K562 (cell line): ENCODE measurements around the gene HOXA4. TPM values are rescaled to one million over a fixed set of nuclear protein-coding genes. Genes with fewer than 3 reads are reported as not detected.

ENCODE experiments used
- ATAC-seq: fragments of 200-7000 bp; cut with Tn5 transposase; 3 replicates; pipeline ENCODE4 v1.9.1; 2020; ENCODE audit warnings: moderate library complexity
- BruUV-seq: library from RNA; stranded (reverse); fragments of 400-500 nt; replicated peaks from 2 replicates; lab custom pipeline; 2021; lab: Mats Ljungman, UMichigan
- CTCF ChIA-PET: fragments of 300-600 bp; formaldehyde crosslinking; extraction: SDS; loops from one replicate; lab custom pipeline; 2021; ENCODE audit warnings: low intra/inter-chr PET ratio; lab: Yijun Ruan, JAX
- POLR2A ChIA-PET: fragments of 300-600, 350-650 bp; sonication (Branson Sonifier 250); formaldehyde crosslinking; extraction: SDS; loops from one replicate; lab custom pipeline; 2021; ENCODE audit warnings: antibody characterized with exemption, inconsistent platforms; lab: Yijun Ruan, JAX
- DNase-seq, 4 experiments: peaks; one replicate each; pipeline versions ENCODE4 v3.0.0 to v3.0.0-alpha.2; 2011 to 2018; ENCODE audit warnings: low spot score in 3 of 4, mixed read lengths in 3 of 4; ENCODE audit errors: extremely low read depth in 1 of 4
- FAIRE-seq: peaks from 2 replicates; lab custom pipeline; 2011; peaks lifted over from hg19 to GRCh38; lab: Jason Lieb, UNC
- H2AFZ ChIP-seq: 2 replicates; pipeline ENCODE4 v1.6.0; 2011; ENCODE audit warnings: low read depth, low read length, control low read depth, inconsistent platforms
- H3K27ac ChIP-seq: fragments of 200-600 bp; 3 replicates; pipeline ENCODE4 v1.8.0; 2011; ENCODE audit warnings: low read depth, mild to moderate bottlenecking, control low read depth, inconsistent platforms, low read length, moderate library complexity, mixed read lengths; ENCODE audit errors: extremely low read depth
- H3K27me3 ChIP-seq, 2 experiments: fragments of 300-600 bp in 1 of 2; 2 replicates in 1 of 2; 3 replicates in 1 of 2; pipeline versions ENCODE4 v1.6.0 to v1.8.0; 2011; ENCODE audit warnings: inconsistent platforms in 2 of 2, low read length in 2 of 2, mild to moderate bottlenecking in 1 of 2, mixed read lengths in 1 of 2, moderate library complexity in 1 of 2; ENCODE audit not compliant: control insufficient read depth in 2 of 2, insufficient read depth in 2 of 2
- H3K36me3 ChIP-seq: fragments of 300-600 bp; 3 replicates; pipeline ENCODE4 v1.8.0; 2011; ENCODE audit warnings: mild to moderate bottlenecking, low read length, inconsistent platforms; ENCODE audit not compliant: control insufficient read depth, insufficient read depth
- H3K4me1 ChIP-seq, 2 experiments: fragments of 200-600 bp in 1 of 2; replicated peaks in 1 of 2; 2 replicates in 1 of 2; 3 replicates in 1 of 2; pipeline versions ENCODE4 v1.5.1 to v1.8.0; 2011; ENCODE audit warnings: inconsistent platforms in 2 of 2, low read length in 2 of 2, mild to moderate bottlenecking in 1 of 2, mixed read lengths in 1 of 2, moderate library complexity in 1 of 2; ENCODE audit not compliant: control insufficient read depth in 2 of 2, insufficient read depth in 2 of 2
- H3K4me2 ChIP-seq: 2 replicates; pipeline ENCODE4 v1.6.1; 2011; ENCODE audit warnings: low read length, control low read depth, inconsistent platforms, mixed read lengths; ENCODE audit not compliant: insufficient read depth
- H3K4me3 ChIP-seq: fragments of 200-600 bp; sonication (generic), shearing (Covaris generic); 2 replicates; pipeline ENCODE4 v1.5.1; 2016; ENCODE audit warnings: control low read depth, inconsistent platforms
- H3K79me2 ChIP-seq: fragments of 200-600 bp; 3 replicates; pipeline ENCODE4 v1.8.0; 2011; ENCODE audit warnings: low read length, inconsistent platforms; ENCODE audit not compliant: control insufficient read depth, insufficient read depth
- H3K9ac ChIP-seq, 2 experiments: 2 replicates each; pipeline versions ENCODE4 v1.6.0 to v1.6.1; 2011; ENCODE audit warnings: low read depth in 2 of 2, low read length in 2 of 2, control low read depth in 1 of 2, inconsistent platforms in 1 of 2, mild to moderate bottlenecking in 1 of 2, mixed read lengths in 1 of 2; ENCODE audit not compliant: insufficient read depth in 1 of 2
- H3K9me1 ChIP-seq: one replicate; pipeline ENCODE4 v1.6.0; 2011; ENCODE audit warnings: inconsistent platforms, mild to moderate bottlenecking, low read length, moderate library complexity; ENCODE audit not compliant: control insufficient read depth, insufficient read depth
- H3K9me3 ChIP-seq: replicated peaks from 2 replicates; pipeline ENCODE4 v1.5.1; 2011; ENCODE audit warnings: low read depth, low read length, inconsistent platforms; ENCODE audit not compliant: control insufficient read depth, insufficient read depth
- H4K20me1 ChIP-seq: replicated peaks from 2 replicates; pipeline ENCODE4 v1.6.1; 2011; ENCODE audit warnings: low read length, inconsistent platforms, mixed read lengths; ENCODE audit not compliant: control insufficient read depth, insufficient read depth
- CBX2 ChIP-seq: fragments of 200-600 bp; sonication (generic); IDR thresholded peaks from one replicate; pipeline ENCODE4 v1.6.1; 2012; ENCODE audit warnings: mild to moderate bottlenecking, low read length, inconsistent platforms; ENCODE audit not compliant: insufficient read depth, poor library complexity, severe bottlenecking
- COPS2 ChIP-seq: fragments of 450-650 bp; conservative IDR thresholded peaks from 2 replicates; pipeline ENCODE4 v1.6.1; 2016; ENCODE audit warnings: mild to moderate bottlenecking, moderate library complexity
- CSDE1 ChIP-seq, 2 experiments: fragments of 450-650 bp; IDR thresholded peaks; 2 replicates each; pipeline ENCODE4 v1.6.1; 2016; ENCODE audit warnings: mild to moderate bottlenecking in 1 of 2
- HCFC1 ChIP-seq: IDR thresholded peaks from 2 replicates; pipeline ENCODE4 v1.6.1; 2012; ENCODE audit warnings: low read depth, low read length, improper control_type of control experiment
- NKRF ChIP-seq: fragments of 450-650 bp; IDR thresholded peaks from 2 replicates; pipeline ENCODE4 v1.6.1; 2016; ENCODE audit warnings: borderline replicate concordance
- POLR2AphosphoS2 ChIP-seq: IDR thresholded peaks from 2 replicates; pipeline ENCODE4 v1.6.1; 2012; ENCODE audit warnings: low read length, improper control_type of control experiment
- POLR2AphosphoS5 ChIP-seq: IDR thresholded peaks from 2 replicates; pipeline ENCODE4 v1.6.1; 2011; ENCODE audit warnings: mild to moderate bottlenecking, low read depth, low read length, moderate library complexity; ENCODE audit not compliant: control insufficient read depth, insufficient read depth
- TEAD1 ChIP-seq, 2 experiments: fragments of 450-650 bp in 1 of 2; sonication (generic) in 1 of 2; formaldehyde crosslinking; IDR thresholded peaks; 2 replicates each; pipeline versions ENCODE4 v1.4.0 to v1.8.0; 2020 to 2022; ENCODE audit warnings: mild to moderate bottlenecking in 2 of 2, missing genetic modification reagents in 1 of 2
- XRCC4 ChIP-seq: IDR thresholded peaks from one replicate; pipeline ENCODE4 v1.6.1; 2011; ENCODE audit not compliant: insufficient read depth, insufficient read length; ENCODE audit errors: extremely low read depth
- ZHX1 ChIP-seq: fragments of 150-350 bp; conservative IDR thresholded peaks from 2 replicates; pipeline ENCODE4 v1.6.1; 2014; ENCODE audit warnings: low read length
- WGBS: fragments of 100-300 bp; shearing (Covaris generic); methylation state at CpG from one replicate; pipeline ENCODE4 v1.1.6; 2016; ENCODE audit warnings: low coverage, mixed read lengths; ENCODE audit not compliant: insufficient coverage; ENCODE audit errors: missing lambda C conversion rate; 5-methylcytosine and 5-hydroxymethylcytosine counted together
- in situ Hi-C: fragments of 300-500 bp; cut with MboI; formaldehyde crosslinking; loops from 4 replicates; pipeline ENCODE4 v1.15.0; 2018; ENCODE audit warnings: inconsistent platforms, mixed read lengths
- intact Hi-C: fragments of 100-400 bp; cut with micrococcal nuclease; formaldehyde crosslinking; loops from 2 replicates; pipeline ENCODE4 v1.14.2; 2022
- polyA plus RNA-seq, 8 experiments: library from polyadenylated mRNA; depleted of rRNA in 4 of 8; stranded (reverse) in 5 of 8; unstranded in 3 of 8; fragments of >200 nt; fragmentation: Nextera tagmentation in 2 of 8; fragmentation: Illumina TruSeq in 1 of 8; extraction: Ambion mirVana in 2 of 8; extraction: Trizol in 1 of 8; gene quantifications; 2 replicates each; pipeline versions ENCODE4 v1.2.1 to v1.2.3, GENCODE V29; 2011 to 2014; ENCODE audit warnings: inconsistent platforms in 1 of 8, missing spikeins in 1 of 8
- total RNA-seq, 7 experiments: library from RNA; depleted of rRNA in 6 of 7; stranded (reverse); fragments of >200 nt in 6 of 7; fragmentation: Illumina TruSeq in 2 of 7; extraction: Trizol in 2 of 7; gene quantifications; 2 replicates each; pipeline versions ENCODE4 v1.2.1 to v1.2.3, GENCODE V29; 2011 to 2021; ENCODE audit warnings: low replicate concordance in 1 of 7
- TF ChIP-seq, protein P1 (sequence below): fragments of 250-450 bp; sonication (Bioruptor Pico); IDR thresholded peaks from 2 replicates; pipeline ENCODE4 v1.8.0; 2022; ENCODE audit warnings: inconsistent platforms
- TF ChIP-seq, protein P2 (sequence below), 3 experiments: fragments of 200-800 bp in 1 of 3; sonication (Bioruptor generic) in 1 of 3; sonication (generic) in 1 of 3; formaldehyde crosslinking in 1 of 3; IDR thresholded peaks; 2 replicates each; pipeline versions ENCODE4 v1.6.1 to v1.8.0; 2016 to 2022; ENCODE audit warnings: mild to moderate bottlenecking in 2 of 3, missing compliant biosample characterization in 2 of 3, missing genetic modification characterization in 2 of 3, missing genetic modification reagents in 1 of 3

Gene HOXA4
- total and polyA plus RNA-seq, 9 of the 15 experiments (the other 6 are each of a cell fraction or from before 2014, with no cell fraction given) = not detected

GRCh38 chr7:27175626-27176523 is 45.3 kb upstream of the HOXA4 start:
- WGBS = 3% methylated on average over 36 of the region's 40 CpGs
- Histone ChIP-seq H3K9ac (no peak overlapping the region), H3K79me2 (no peaks in the 10 kb centered on the region), H3K4me1 (peaks cover 0 to 10% of the 10 kb centered on the region in 2 experiments; a peak in 1 of 5 replicates), H3K9me3 (no peaks in the 10 kb centered on the region; the same call in 1 of the 2 replicates), H3K4me2 (no peak overlapping the region), H3K9me1 (no peaks in the 10 kb centered on the region), H3K36me3 (no peaks in the 10 kb centered on the region), H3K4me3 (no peak overlapping the region), H4K20me1 (no peaks in the 10 kb centered on the region), H2AFZ (no peak overlapping the region), H3K27ac (no peak overlapping the region), H3K27me3 (peaks cover 27 to 73% of the 10 kb centered on the region in 2 experiments)
- CTCF ChIA-PET = no interaction called here
- ATAC-seq (no peak), FAIRE-seq (no peak), DNase-seq (no peak)
- BruUV-seq = no TSS peak
- in situ Hi-C loops = no loop called here
- intact Hi-C loops = no loop called here
- POLR2A ChIA-PET = interaction anchor here (0.5 to 0.6 kb wide), 2 partner anchors 13 to 404 kb away, joined by 3 read pairs; no protein-coding TSS in a partner anchor
- TF ChIP-seq CBX2 (no peak), POLR2AphosphoS2 (no peak), CSDE1 (IDR thresholded peaks at IDR 0.05) (no peak), COPS2 (no peak), TEAD1 (CRISPR knock-in tag; IDR thresholded peaks at IDR 0.05) (no peak), NKRF (no peak), XRCC4 (no peak), ZHX1 (no peak), HCFC1 (no peak), POLR2AphosphoS5 (no peak)
- TF ChIP-seq, protein P1, sequence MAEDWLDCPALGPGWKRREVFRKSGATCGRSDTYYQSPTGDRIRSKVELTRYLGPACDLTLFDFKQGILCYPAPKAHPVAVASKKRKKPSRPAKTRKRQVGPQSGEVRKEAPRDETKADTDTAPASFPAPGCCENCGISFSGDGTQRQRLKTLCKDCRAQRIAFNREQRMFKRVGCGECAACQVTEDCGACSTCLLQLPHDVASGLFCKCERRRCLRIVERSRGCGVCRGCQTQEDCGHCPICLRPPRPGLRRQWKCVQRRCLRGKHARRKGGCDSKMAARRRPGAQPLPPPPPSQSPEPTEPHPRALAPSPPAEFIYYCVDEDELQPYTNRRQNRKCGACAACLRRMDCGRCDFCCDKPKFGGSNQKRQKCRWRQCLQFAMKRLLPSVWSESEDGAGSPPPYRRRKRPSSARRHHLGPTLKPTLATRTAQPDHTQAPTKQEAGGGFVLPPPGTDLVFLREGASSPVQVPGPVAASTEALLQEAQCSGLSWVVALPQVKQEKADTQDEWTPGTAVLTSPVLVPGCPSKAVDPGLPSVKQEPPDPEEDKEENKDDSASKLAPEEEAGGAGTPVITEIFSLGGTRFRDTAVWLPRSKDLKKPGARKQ (CRISPR knock-in tag) = no peak
- TF ChIP-seq, protein P2, sequence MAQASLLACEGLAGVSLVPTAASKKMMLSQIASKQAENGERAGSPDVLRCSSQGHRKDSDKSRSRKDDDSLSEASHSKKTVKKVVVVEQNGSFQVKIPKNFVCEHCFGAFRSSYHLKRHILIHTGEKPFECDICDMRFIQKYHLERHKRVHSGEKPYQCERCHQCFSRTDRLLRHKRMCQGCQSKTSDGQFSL (CRISPR knock-in tag; IDR thresholded peaks at IDR 0.05) = no peak
- TF ChIP-seq, protein P2 (tag; IDR thresholded peaks at IDR 0.05) = no peak
